GM12872 (cell line): Measurements from ENCODE around the gene PGA5.

ENCODE experiments used
- CTCF ChIP-seq: IDR thresholded peaks from 3 replicates; pipeline ENCODE4 v1.5.1; 2011; ENCODE audit warnings: low read depth, mild to moderate bottlenecking, low read length, moderate library complexity; ENCODE audit not compliant: insufficient read depth

PGA5 gene

GRCh38 chr11:61293867-61294716, 53.1 kb downstream of the PGA5 start:
- TF ChIP-seq CTCF: peak; percentile 20; the same call in 1 of the 3 replicates

GRCh38 chr11:61294717-61295595, 54.0 kb downstream of the PGA5 start, which contains the start of gene VWCE:
Gene VWCE, minus strand, starts transcription at chr11:61295316. Its CDS starts 279 bp downstream, at chr11:61295037.
- peak; percentile 45 for TF ChIP-seq CTCF

GRCh38 chr11:61295596-61295926, 54.6 kb downstream of the PGA5 start:
- TF ChIP-seq CTCF: no peak

- no peak for TF ChIP-seq CTCF
Measured at GRCh38 chr11:61297341-61297740, 56.4 kb downstream of the PGA5 start.

- TF ChIP-seq CTCF: no peak
Measured at GRCh38 chr11:61297746-61298145, 56.8 kb downstream of the PGA5 start.

- no peak for TF ChIP-seq CTCF
Measured at GRCh38 chr11:61298663-61299244, 57.8 kb downstream of the PGA5 start.
